PC-9 (cell line): ENCODE data around the gene VAMP4. TPM values are rescaled to one million over a fixed set of nuclear protein-coding genes. Genes with fewer than 3 reads are reported as not detected.

ENCODE experiments used
- BruUV-seq: library from RNA; stranded (reverse); fragments of 400-500 nt; replicated peaks from 2 replicates; lab custom pipeline; 2021; lab: Mats Ljungman, UMichigan
- CTCF ChIA-PET: fragments of 300-600 bp; sonication (Branson Sonifier 250); formaldehyde crosslinking; loops from one replicate; lab custom pipeline; 2022; ENCODE audit warnings: antibody characterized with exemption; lab: Charles Lee
- POLR2A ChIA-PET: fragments of 300-600 bp; sonication (Branson Sonifier 250); formaldehyde crosslinking; loops from one replicate; lab custom pipeline; 2022; ENCODE audit warnings: antibody characterized with exemption; ENCODE audit not compliant: unreplicated experiment; lab: Charles Lee
- DNase-seq, 2 experiments: peaks; one replicate each; pipeline versions ENCODE4 v3.0.0 to v3.0.0-alpha.2; 2015 to 2022; ENCODE audit warnings: mixed read lengths in 1 of 2
- H2AFZ ChIP-seq: fragments of 200-600 bp; sonication (generic); 2 replicates; pipeline ENCODE4 v1.8.1; 2017; ENCODE audit warnings: antibody characterized with exemption
- H3F3A ChIP-seq: fragments of 200-600 bp; sonication (generic); 2 replicates; pipeline ENCODE4 v1.8.1; 2017; ENCODE audit warnings: antibody characterized with exemption, mild to moderate bottlenecking, low read depth; ENCODE audit not compliant: insufficient read depth
- H3K27ac ChIP-seq: fragments of 200-600 bp; sonication (generic); 2 replicates; pipeline ENCODE4 v1.6.1; 2016; ENCODE audit warnings: mixed run types
- H3K27me3 ChIP-seq: fragments of 200-600 bp; sonication (generic); 2 replicates; pipeline ENCODE4 v1.6.1; 2016; ENCODE audit warnings: low read depth, mixed run types; ENCODE audit not compliant: insufficient read depth
- H3K36me3 ChIP-seq: fragments of 200-600 bp; sonication (generic); 2 replicates; pipeline ENCODE4 v1.6.1; 2016; ENCODE audit warnings: low read depth, mixed run types
- H3K4me1 ChIP-seq: fragments of 200-600 bp; sonication (generic); replicated peaks from 2 replicates; pipeline ENCODE4 v1.6.1; 2016; ENCODE audit warnings: mixed run types; ENCODE audit not compliant: insufficient read depth
- H3K4me2 ChIP-seq: fragments of 200-600 bp; sonication (generic); 2 replicates; pipeline ENCODE4 v1.6.1; 2017; ENCODE audit warnings: mixed run types
- H3K4me3 ChIP-seq: fragments of 200-600 bp; sonication (generic); 2 replicates; pipeline ENCODE4 v1.6.1; 2016; ENCODE audit warnings: mixed run types
- H3K79me2 ChIP-seq: fragments of 200-600 bp; sonication (generic); 2 replicates; pipeline ENCODE4 v1.6.1; 2017; ENCODE audit warnings: low read depth, mixed run types
- H3K9me2 ChIP-seq: fragments of 200-600 bp; sonication (generic); 2 replicates; pipeline ENCODE4 v1.8.1; 2017; ENCODE audit warnings: mild to moderate bottlenecking; ENCODE audit not compliant: insufficient read depth
- H3K9me3 ChIP-seq: fragments of 200-600 bp; sonication (generic); 2 replicates; pipeline ENCODE4 v1.8.1; 2016; ENCODE audit warnings: low read depth; ENCODE audit not compliant: insufficient read depth
- H4K20me1 ChIP-seq: fragments of 200-600 bp; sonication (generic); 2 replicates; pipeline ENCODE4 v1.8.1; 2017; ENCODE audit not compliant: insufficient read depth
- CTCF ChIP-seq: fragments of 200-600 bp; sonication (generic); conservative IDR thresholded peaks from 2 replicates; pipeline ENCODE4 v1.6.1; 2017; ENCODE audit warnings: mixed run types, antibody characterized with exemption, mild to moderate bottlenecking, moderate library complexity
- EZH2 ChIP-seq: fragments of 200-600 bp; sonication (generic); IDR thresholded peaks from 2 replicates; pipeline ENCODE4 v1.8.0; 2017; ENCODE audit warnings: antibody characterized with exemption, low read depth
- intact Hi-C: fragments of 100-400 bp; cut with micrococcal nuclease; formaldehyde crosslinking; loops from one replicate; pipeline ENCODE4 v1.10.0; 2022; ENCODE audit not compliant: unreplicated experiment
- total RNA-seq: library from RNA; stranded (reverse); gene quantifications from 2 replicates; pipeline ENCODE4 v1.2.3, GENCODE V29; 2021

Gene VAMP4
- total RNA-seq, 1 experiment from 2014 or later = 9.8 TPM

GRCh38 chr1:171751221-171751620 lies 9.4 kb upstream of the VAMP4 start:
- Histone ChIP-seq H3K27ac (no peak overlapping the region), H2AFZ (no peak overlapping the region), H4K20me1 (no peaks in the 10 kb centered on the region), H3K9me3 (no peaks in the 10 kb centered on the region), H3K36me3 (no peaks in the 10 kb centered on the region), H3K79me2 (no peaks in the 10 kb centered on the region), H3K4me2 (no peak overlapping the region), H3K4me3 (no peak overlapping the region), H3F3A (no peaks in the 10 kb centered on the region), H3K9me2 (no peaks in the 10 kb centered on the region), H3K4me1 (no peaks in the 10 kb centered on the region), H3K27me3 (no peaks in the 10 kb centered on the region)
- ChIA-PET CTCF (no interaction called here), POLR2A (no interaction called here)
- TF ChIP-seq EZH2 = no peak
- TF ChIP-seq CTCF = no peak
- intact Hi-C loops = no loop called here
- no TSS peak for BruUV-seq
- no peak for DNase-seq

GRCh38 chr1:171748651-171749050 lies 6.8 kb upstream of the VAMP4 start:
- no peaks in the 10 kb centered on the region for H3K9me2 ChIP-seq
- H3K27ac ChIP-seq = no peak overlapping the region
- no peak overlapping the region for H2AFZ ChIP-seq
- DNase-seq = no peak
- H4K20me1 ChIP-seq = no peaks in the 10 kb centered on the region
- ChIA-PET POLR2A (no interaction called here), CTCF (no interaction called here)
- H3K79me2 ChIP-seq = peaks cover 2% of the 10 kb centered on the region; the same call in 1 of the 2 replicates
- peaks cover 5% of the 10 kb centered on the region; the same call in 1 of the 2 replicates for H3F3A ChIP-seq
- peaks cover 7% of the 10 kb centered on the region for H3K4me1 ChIP-seq
- H3K4me3 ChIP-seq = no peak overlapping the region
- no TSS peak for BruUV-seq
- intact Hi-C loops = no loop called here
- no peak for TF ChIP-seq EZH2
- H3K27me3 ChIP-seq = no peaks in the 10 kb centered on the region
- H3K36me3 ChIP-seq = no peaks in the 10 kb centered on the region
- H3K9me3 ChIP-seq = no peaks in the 10 kb centered on the region
- no peak overlapping the region for H3K4me2 ChIP-seq

- Histone ChIP-seq H4K20me1 (no peaks in the 10 kb centered on the region), H3K36me3 (no peaks in the 10 kb centered on the region), H3K4me1 (peaks cover 26% of the 10 kb centered on the region), H3K4me3 (no peak overlapping the region), H3K79me2 (peaks cover 12% of the 10 kb centered on the region; the same call in 1 of the 2 replicates), H3K27ac (no peak overlapping the region), H2AFZ (no peak overlapping the region), H3K27me3 (no peaks in the 10 kb centered on the region), H3K9me2 (no peaks in the 10 kb centered on the region), H3K9me3 (no peaks in the 10 kb centered on the region), H3F3A (peaks cover 22% of the 10 kb centered on the region), H3K4me2 (no peak overlapping the region)
- POLR2A ChIA-PET = no interaction called here
- CTCF ChIA-PET = no interaction called here
- no TSS peak for BruUV-seq
- no peak for DNase-seq
- TF ChIP-seq EZH2 (no peak), CTCF (no peak)
- intact Hi-C loops = no loop called here
These were observed 3.1 kb upstream of the VAMP4 start for GRCh38 chr1:171744986-171745385.
